NB4 (cell line): ENCODE data around the gene SLC35B4.

ENCODE experiments used
- DNase-seq: peaks from one replicate; pipeline ENCODE4 v3.0.0; 2010; ENCODE audit warnings: low read depth
- H3K4me3 ChIP-seq: one replicate; pipeline ENCODE4 v1.5.1; 2011; ENCODE audit warnings: mild to moderate bottlenecking, low read depth, low read length, moderate library complexity
- MYC ChIP-seq: IDR thresholded peaks from 2 replicates; pipeline ENCODE4 v1.6.1; 2011; ENCODE audit warnings: low read depth, low read length
- POLR2A ChIP-seq: IDR thresholded peaks from 2 replicates; pipeline ENCODE4 v1.6.1; 2011; ENCODE audit warnings: mild to moderate bottlenecking; ENCODE audit not compliant: insufficient read length; ENCODE audit errors: extremely low read depth
- TF ChIP-seq, protein P1 (sequence below): IDR thresholded peaks from one replicate; pipeline ENCODE4 v1.5.1; 2012; ENCODE audit warnings: low read depth, low read length
- TF ChIP-seq, protein P2 (sequence below): IDR thresholded peaks from 2 replicates; pipeline ENCODE4 v1.6.1; 2011; ENCODE audit warnings: low read depth, low read length

SLC35B4 gene

DNA sequence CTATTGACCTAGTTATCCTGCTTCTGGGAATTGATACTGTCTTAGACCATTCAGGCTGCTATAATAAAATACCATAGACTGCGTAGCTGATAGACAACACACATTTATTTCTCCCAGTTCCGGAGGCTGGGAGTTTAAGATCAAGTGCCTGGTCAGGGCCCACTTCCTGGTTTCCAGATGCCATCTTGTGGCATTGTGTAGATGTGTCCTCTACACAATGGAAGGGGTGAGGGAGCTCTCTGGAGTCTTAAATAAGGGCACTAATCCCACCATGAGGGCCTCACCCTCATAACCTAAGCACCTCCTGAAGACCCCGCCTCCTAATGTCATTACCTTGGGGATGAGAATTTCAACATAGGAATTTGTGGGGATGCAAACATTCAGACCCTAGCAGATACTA lies 62.4 kb downstream of the SLC35B4 start:
- no peak overlapping the region for H3K4me3 ChIP-seq
- TF ChIP-seq, protein P1, sequence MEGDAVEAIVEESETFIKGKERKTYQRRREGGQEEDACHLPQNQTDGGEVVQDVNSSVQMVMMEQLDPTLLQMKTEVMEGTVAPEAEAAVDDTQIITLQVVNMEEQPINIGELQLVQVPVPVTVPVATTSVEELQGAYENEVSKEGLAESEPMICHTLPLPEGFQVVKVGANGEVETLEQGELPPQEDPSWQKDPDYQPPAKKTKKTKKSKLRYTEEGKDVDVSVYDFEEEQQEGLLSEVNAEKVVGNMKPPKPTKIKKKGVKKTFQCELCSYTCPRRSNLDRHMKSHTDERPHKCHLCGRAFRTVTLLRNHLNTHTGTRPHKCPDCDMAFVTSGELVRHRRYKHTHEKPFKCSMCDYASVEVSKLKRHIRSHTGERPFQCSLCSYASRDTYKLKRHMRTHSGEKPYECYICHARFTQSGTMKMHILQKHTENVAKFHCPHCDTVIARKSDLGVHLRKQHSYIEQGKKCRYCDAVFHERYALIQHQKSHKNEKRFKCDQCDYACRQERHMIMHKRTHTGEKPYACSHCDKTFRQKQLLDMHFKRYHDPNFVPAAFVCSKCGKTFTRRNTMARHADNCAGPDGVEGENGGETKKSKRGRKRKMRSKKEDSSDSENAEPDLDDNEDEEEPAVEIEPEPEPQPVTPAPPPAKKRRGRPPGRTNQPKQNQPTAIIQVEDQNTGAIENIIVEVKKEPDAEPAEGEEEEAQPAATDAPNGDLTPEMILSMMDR, result peak; percentile 35
- no peak for TF ChIP-seq MYC
- DNase-seq, result peak; percentile 52

DNA sequence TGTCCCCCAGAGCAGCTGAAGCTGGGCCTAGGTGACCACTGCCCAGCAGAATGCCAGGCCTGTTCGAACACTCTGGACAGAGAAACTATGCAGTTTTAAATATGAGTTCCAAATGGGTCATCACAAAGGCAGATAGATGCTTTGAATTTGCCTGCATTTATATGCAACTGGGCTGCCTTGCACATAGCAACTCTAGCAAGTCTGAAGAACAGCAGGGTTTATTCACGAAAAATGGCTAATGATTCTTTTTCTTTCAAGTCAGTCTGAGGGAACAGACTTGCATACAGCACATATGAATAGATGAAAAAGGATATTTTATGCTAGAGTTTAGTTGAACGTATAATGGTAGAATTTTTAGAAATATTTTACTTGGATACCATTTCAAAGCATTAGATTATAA lies 68.5 kb downstream of the SLC35B4 start:
- DNase-seq, result no peak
- no peak for TF ChIP-seq POLR2A
- TF ChIP-seq MYC, result no peak
- TF ChIP-seq, protein P1, result no peak
- TF ChIP-seq, protein P2, sequence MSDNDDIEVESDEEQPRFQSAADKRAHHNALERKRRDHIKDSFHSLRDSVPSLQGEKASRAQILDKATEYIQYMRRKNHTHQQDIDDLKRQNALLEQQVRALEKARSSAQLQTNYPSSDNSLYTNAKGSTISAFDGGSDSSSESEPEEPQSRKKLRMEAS, result no peak
- H3K4me3 ChIP-seq, result no peak overlapping the region

DNA sequence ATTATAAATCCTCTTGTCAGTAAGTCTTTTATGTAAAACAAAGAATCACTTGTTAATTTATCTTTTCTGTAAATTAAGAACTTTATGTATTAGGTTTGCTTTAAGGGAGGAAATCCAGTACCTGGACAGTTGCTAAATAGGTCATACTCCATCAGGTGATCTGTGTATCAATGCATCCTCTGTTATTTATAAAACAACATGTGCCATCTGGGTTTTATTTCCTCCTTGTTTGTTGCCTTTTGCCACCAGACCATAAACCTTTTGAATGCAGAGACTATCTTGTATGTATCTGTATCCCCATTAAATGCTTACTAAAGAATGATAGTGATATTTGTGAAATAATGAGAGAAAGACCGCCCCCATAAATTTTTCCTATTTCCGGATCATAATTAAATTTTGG lies 70.0 kb downstream of the SLC35B4 start:
- TF ChIP-seq, protein P2, result no peak
- TF ChIP-seq POLR2A (no peak), MYC (no peak)
- TF ChIP-seq, protein P1, result no peak
- H3K4me3 ChIP-seq, result no peak overlapping the region
- DNase-seq, result no peak

DNA sequence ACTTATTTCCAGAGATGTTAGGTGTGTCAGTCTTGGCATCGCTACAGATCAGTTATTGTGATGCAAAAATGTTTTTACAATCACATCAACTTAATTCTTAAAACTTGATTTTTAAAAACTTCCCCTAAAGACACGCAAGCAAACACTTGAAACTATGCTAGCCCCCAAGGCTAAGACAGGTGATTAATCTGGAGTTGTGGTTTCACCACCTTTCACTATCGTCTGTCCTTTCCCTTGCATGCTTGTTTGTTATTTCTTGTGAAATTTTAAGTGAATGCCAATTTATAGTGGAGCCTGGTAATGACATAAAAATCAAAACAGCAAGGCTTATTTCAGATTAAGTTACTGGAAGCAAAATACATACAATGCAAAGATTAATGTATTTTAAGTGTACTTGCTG lies 70.4 kb downstream of the SLC35B4 start:
- TF ChIP-seq MYC, result no peak
- no peak for TF ChIP-seq POLR2A
- TF ChIP-seq, protein P1, result no peak
- TF ChIP-seq, protein P2, result no peak
- H3K4me3 ChIP-seq, result no peak overlapping the region
- no peak for DNase-seq

DNA sequence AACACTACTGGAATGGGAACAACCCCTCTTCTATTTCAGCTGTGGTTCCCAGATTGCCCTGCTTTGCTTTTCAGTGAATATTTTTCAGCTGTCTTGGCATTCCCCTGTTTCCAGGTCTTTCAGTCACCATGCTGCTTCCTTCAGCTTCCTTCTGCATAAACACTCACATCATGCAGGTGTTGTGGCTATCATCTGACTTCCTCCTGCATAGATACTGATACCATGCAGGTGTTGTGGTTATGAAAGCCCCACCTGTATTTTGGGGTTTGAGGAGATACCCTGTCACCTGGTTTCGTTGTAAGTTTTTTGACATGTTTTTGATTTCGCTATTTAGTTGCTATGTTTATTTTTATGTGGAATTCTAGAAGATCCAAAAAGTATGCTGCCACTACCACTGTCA lies 71.5 kb downstream of the SLC35B4 start:
- TF ChIP-seq, protein P1, result no peak
- TF ChIP-seq MYC (no peak), POLR2A (no peak)
- TF ChIP-seq, protein P2, result no peak
- no peak for DNase-seq
- no peak overlapping the region for H3K4me3 ChIP-seq
